A673 (cell line): ENCODE results near the gene LILRB3. TPM values are rescaled to one million over a fixed set of nuclear protein-coding genes. Genes with fewer than 3 reads are reported as not detected.
"Not testable (repeated sequence)": the region's sequence is repeated elsewhere in the genome, so short reads cannot be mapped to it uniquely, and the experiment has no call there.

Experiments used
- BruUV-seq: library from RNA; stranded (reverse); fragments of 400-500 nt; replicated peaks from 2 replicates; lab custom pipeline; 2021; lab: Mats Ljungman, UMichigan
- CTCF ChIA-PET: fragments of 300-600 bp; sonication (Branson Sonifier 250); formaldehyde crosslinking; loops from one replicate; lab custom pipeline; 2022; ENCODE audit warnings: antibody characterized with exemption; lab: Charles Lee
- POLR2A ChIA-PET: fragments of 300-600 bp; sonication (Branson Sonifier 250); formaldehyde crosslinking; loops from one replicate; lab custom pipeline; 2022; ENCODE audit warnings: antibody characterized with exemption; ENCODE audit not compliant: low non-redundant PET; lab: Charles Lee
- DNase-seq: peaks from one replicate; pipeline ENCODE4 v3.0.0-alpha.2; 2015; ENCODE audit warnings: low spot score
- H3K27ac ChIP-seq: fragments of 200-600 bp; sonication (generic); 2 replicates; pipeline ENCODE4 v1.5.1; 2016; ENCODE audit warnings: mixed run types, low read depth, mild to moderate bottlenecking, mixed read lengths, antibody characterized with exemption, low read length; ENCODE audit not compliant: poor library complexity, severe bottlenecking
- H3K27me3 ChIP-seq: fragments of 200-600 bp; sonication (generic); replicated peaks from 2 replicates; pipeline ENCODE4 v1.6.1; 2017; ENCODE audit warnings: mixed run types, low read depth, mild to moderate bottlenecking, mixed read lengths, antibody characterized with exemption, low read length; ENCODE audit not compliant: insufficient read depth, poor library complexity
- H3K36me3 ChIP-seq: fragments of 200-600 bp; sonication (generic); 2 replicates; pipeline ENCODE4 v1.6.1; 2016; ENCODE audit warnings: mixed run types, mild to moderate bottlenecking, mixed read lengths, antibody characterized with exemption, low read length; ENCODE audit not compliant: insufficient read depth, poor library complexity, severe bottlenecking
- H3K4me1 ChIP-seq: fragments of 200-600 bp; sonication (generic); 2 replicates; pipeline ENCODE4 v1.6.1; 2017; ENCODE audit warnings: mixed run types, mild to moderate bottlenecking, mixed read lengths, antibody characterized with exemption, low read length; ENCODE audit not compliant: insufficient read depth, poor library complexity, severe bottlenecking
- H3K4me3 ChIP-seq: fragments of 200-600 bp; sonication (generic); 2 replicates; pipeline ENCODE4 v1.5.1; 2016; ENCODE audit warnings: low read depth, mixed run types, mild to moderate bottlenecking, mixed read lengths, low read length; ENCODE audit not compliant: poor library complexity, severe bottlenecking
- H3K9me3 ChIP-seq: fragments of 200-600 bp; sonication (generic); 2 replicates; pipeline ENCODE4 v1.6.1; 2016; ENCODE audit warnings: mixed run types, low read depth, mild to moderate bottlenecking, mixed read lengths, antibody characterized with exemption, low read length; ENCODE audit not compliant: poor library complexity, severe bottlenecking
- CTCF ChIP-seq: fragments of 300-800, 200-600 bp; sonication (generic); conservative IDR thresholded peaks from 2 replicates; pipeline ENCODE4 v1.5.1; 2017; ENCODE audit warnings: low read depth, mild to moderate bottlenecking, antibody characterized with exemption, low read length, moderate library complexity, mixed read lengths
- EZH2 ChIP-seq: fragments of 200-600 bp; sonication (generic); IDR thresholded peaks from 2 replicates; pipeline ENCODE4 v1.6.1; 2017; ENCODE audit warnings: borderline replicate concordance, low read depth, mild to moderate bottlenecking, mixed read lengths, antibody characterized with exemption, low read length; ENCODE audit not compliant: poor library complexity, severe bottlenecking
- intact Hi-C: fragments of 100-400 bp; cut with micrococcal nuclease; formaldehyde crosslinking; loops from one replicate; pipeline ENCODE4 v1.10.0; 2022; ENCODE audit not compliant: unreplicated experiment
- total RNA-seq: library from RNA; stranded (reverse); gene quantifications from 2 replicates; pipeline ENCODE4 v1.2.3, GENCODE V29; 2021

Gene LILRB3
- total RNA-seq, 1 experiment from 2014 or later = not detected

GRCh38 chr19:54229146-54229545, 6.3 kb upstream of the LILRB3 start:
- no TSS peak for BruUV-seq
- H3K27ac ChIP-seq = no peak overlapping the region
- POLR2A ChIA-PET = no interaction called here
- peaks cover 17% of the 10 kb centered on the region for H3K27me3 ChIP-seq
- TF ChIP-seq EZH2 (no peak), CTCF (no peak)
- H3K4me3 ChIP-seq = no peak overlapping the region
- no peaks in the 10 kb centered on the region for H3K9me3 ChIP-seq
- H3K4me1 ChIP-seq = no peaks in the 10 kb centered on the region
- intact Hi-C loops = no loop called here
- DNase-seq = no peak
- CTCF ChIA-PET = no interaction called here
- H3K36me3 ChIP-seq = no peaks in the 10 kb centered on the region

GRCh38 chr19:54224619-54225018, 1.8 kb upstream of the LILRB3 start:
- DNase-seq, CTCF ChIA-PET, H3K4me1 ChIP-seq, H3K36me3 ChIP-seq, H3K4me3 ChIP-seq, H3K9me3 ChIP-seq, intact Hi-C loops, H3K27ac ChIP-seq, BruUV-seq, POLR2A ChIA-PET: not testable (repeated sequence)
- H3K27me3 ChIP-seq = peaks cover 15% of the 10 kb centered on the region

GRCh38 chr19:54223937-54224281, 1.1 kb upstream of the LILRB3 start:
- intact Hi-C loops = loop anchor here (2.0 kb wide), 1 partner anchor 15 kb away; no protein-coding TSS in a partner anchor
- BruUV-seq, H3K4me1 ChIP-seq, H3K4me3 ChIP-seq, H3K9me3 ChIP-seq, DNase-seq, H3K36me3 ChIP-seq, H3K27ac ChIP-seq, POLR2A ChIA-PET, CTCF ChIA-PET: not testable (repeated sequence)
- peaks cover 10% of the 10 kb centered on the region for H3K27me3 ChIP-seq

- BruUV-seq, H3K4me1 ChIP-seq, H3K4me3 ChIP-seq, DNase-seq, H3K27ac ChIP-seq, H3K27me3 ChIP-seq, H3K36me3 ChIP-seq, POLR2A ChIA-PET, H3K9me3 ChIP-seq, CTCF ChIA-PET: not testable (repeated sequence)
- intact Hi-C loops = loop anchor here (2.0 kb wide), 1 partner anchor 15 kb away; no protein-coding TSS in a partner anchor
Observed at GRCh38 chr19:54223277-54223936, 600 bp upstream of the LILRB3 start.

GRCh38 chr19:54221947-54222346, 860 bp downstream of the LILRB3 start:
- CTCF ChIA-PET, H3K9me3 ChIP-seq, H3K4me3 ChIP-seq, H3K4me1 ChIP-seq, H3K27ac ChIP-seq, H3K27me3 ChIP-seq, H3K36me3 ChIP-seq, POLR2A ChIA-PET, BruUV-seq, DNase-seq: not testable (repeated sequence)
- intact Hi-C loops = loop anchor here (2.0 kb wide), 1 partner anchor 17 kb away; no protein-coding TSS in a partner anchor

GRCh38 chr19:54219702-54220101, 3.1 kb downstream of the LILRB3 start:
- H3K4me1 ChIP-seq, H3K27me3 ChIP-seq, BruUV-seq, H3K4me3 ChIP-seq, CTCF ChIA-PET, H3K27ac ChIP-seq, H3K9me3 ChIP-seq, intact Hi-C loops, DNase-seq, POLR2A ChIA-PET, H3K36me3 ChIP-seq: not testable (repeated sequence)
